Subcutaneous abdominal adipose tissue (tissue), 5 donors: Measurements from ENCODE around the gene DIAPH3.
"Not testable (repeated sequence)": the region's sequence is repeated elsewhere in the genome, so short reads cannot be mapped to it uniquely, and the experiment has no call there.

Experiments used
- H3K27ac ChIP-seq: one replicate; pipeline ENCODE4 v1.7.0; 2013; ENCODE audit warnings: low read depth, mild to moderate bottlenecking, inconsistent platforms, low read length, moderate library complexity
- H3K27me3 ChIP-seq, 5 donors: one replicate each; pipeline ENCODE4 v1.7.0; 2013; ENCODE audit warnings: low read length in 5 of 5, inconsistent platforms in 1 of 5; ENCODE audit not compliant: control insufficient read depth in 5 of 5, insufficient read depth in 4 of 5
- H3K36me3 ChIP-seq, 5 donors: one replicate each; pipeline ENCODE4 v1.7.0; 2013; ENCODE audit warnings: low read length in 5 of 5; ENCODE audit not compliant: control insufficient read depth in 5 of 5, insufficient read depth in 5 of 5
- H3K4me1 ChIP-seq, 5 donors: one replicate each; pipeline ENCODE4 v1.7.0; 2013; ENCODE audit warnings: low read length in 5 of 5, mild to moderate bottlenecking in 3 of 5, moderate library complexity in 1 of 5; ENCODE audit not compliant: control insufficient read depth in 5 of 5, insufficient read depth in 5 of 5
- H3K4me3 ChIP-seq, 5 donors: one replicate each; pipeline ENCODE4 v1.7.0; 2013; ENCODE audit warnings: low read length in 5 of 5, low read depth in 1 of 5
- H3K9ac ChIP-seq, 5 donors: one replicate each; pipeline ENCODE4 v1.7.0; 2013; ENCODE audit warnings: low read length in 5 of 5, mild to moderate bottlenecking in 4 of 5, moderate library complexity in 3 of 5
- H3K9me3 ChIP-seq, 5 donors: one replicate each; pipeline ENCODE4 v1.7.0; 2013; ENCODE audit warnings: low read length in 5 of 5; ENCODE audit not compliant: control insufficient read depth in 5 of 5
- donor health status: healthy.
- donor health status: healthy.
- donor health status: healthy.
- donor health status: healthy.
- donor health status: healthy.

The DIAPH3 gene

GRCh38 chr13:60163478-60164233 is at the start of gene DIAPH3:
Gene DIAPH3, minus strand, starts transcription at chr13:60163928. Its CDS starts 162 bp downstream, at chr13:60163766.
- H3K4me3 ChIP-seq, result peak within 1 kb of the TSS; percentile 91 to 98 (median 94)
- H3K9ac ChIP-seq, result peak within 1 kb of the TSS; percentile 87 to 96 (median 91)
- H3K27me3 ChIP-seq, result no peaks in the 10 kb centered on the region
- H3K4me1 ChIP-seq, result peaks cover 0 to 27% (median 22%) of the 10 kb centered on the region in 5 donors
- peak within 1 kb of the TSS; percentile 87 for H3K27ac ChIP-seq
- no peaks in the 10 kb centered on the region for H3K36me3 ChIP-seq
- H3K9me3 ChIP-seq, result no peaks in the 10 kb centered on the region

DNA sequence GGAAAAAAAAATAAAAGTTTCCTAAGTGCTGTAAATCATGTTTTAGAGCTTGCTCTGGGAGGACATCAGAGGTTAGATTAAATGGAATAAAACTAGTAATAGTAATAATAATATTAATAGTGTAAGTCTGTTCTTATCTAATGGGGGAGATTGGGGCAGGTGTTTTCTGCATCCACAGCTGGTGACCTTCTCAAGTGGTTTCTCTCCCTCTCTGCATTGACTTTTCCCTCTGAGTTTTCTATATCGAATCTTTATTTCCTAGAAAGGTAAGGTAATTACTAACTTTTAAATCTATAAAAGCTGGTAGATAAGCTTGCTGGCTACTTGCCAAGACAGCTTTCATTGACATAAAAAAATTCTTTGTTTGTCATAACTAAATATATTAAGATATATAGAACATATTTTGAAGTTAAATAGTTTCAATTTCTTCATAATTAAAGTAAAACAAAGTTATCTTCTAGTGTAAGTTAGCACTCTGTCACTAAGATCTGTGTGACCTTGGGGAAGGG is 49.6 kb upstream of the DIAPH3 start:
- Histone ChIP-seq H3K4me1 (no peaks in the 10 kb centered on the region), H3K36me3 (no peaks in the 10 kb centered on the region), H3K27me3 (no peaks in the 10 kb centered on the region)

DNA sequence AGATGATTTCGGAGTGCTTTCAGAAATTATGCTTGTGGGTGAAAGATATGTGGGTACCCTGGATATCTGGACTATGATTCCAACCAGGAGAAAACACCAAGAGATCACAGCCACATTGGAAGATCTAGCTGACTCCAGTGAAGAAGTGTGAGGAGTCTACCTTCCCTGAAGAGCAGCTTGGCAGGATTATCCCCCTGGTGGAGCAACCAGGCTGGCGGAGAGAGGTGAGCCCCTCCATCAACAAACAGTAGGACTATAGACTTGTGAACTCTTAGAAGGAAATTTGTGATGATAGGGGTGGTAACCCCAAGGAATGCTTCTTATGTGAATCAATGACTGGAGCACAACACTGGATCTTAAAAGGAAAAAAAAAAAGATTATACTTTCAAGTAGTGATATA is 47.8 kb upstream of the DIAPH3 start:
- H3K4me1 ChIP-seq, result no peaks in the 10 kb centered on the region
- H3K4me3 ChIP-seq, result no peak overlapping the region
- no peaks in the 10 kb centered on the region for H3K9me3 ChIP-seq
- H3K27ac ChIP-seq, result no peak overlapping the region
- H3K27me3 ChIP-seq, result no peaks in the 10 kb centered on the region
- no peaks in the 10 kb centered on the region for H3K36me3 ChIP-seq
- no peak overlapping the region for H3K9ac ChIP-seq

More for the DNA sequence above, 49.6 kb upstream of the DIAPH3 start:
- H3K9ac ChIP-seq, result no peak overlapping the region
- H3K4me3 ChIP-seq, result no peak overlapping the region
- no peaks in the 10 kb centered on the region for H3K9me3 ChIP-seq
- no peak overlapping the region for H3K27ac ChIP-seq

GRCh38 chr13:60210510-60211330 is 47.0 kb upstream of the DIAPH3 start:
- Histone ChIP-seq H3K27ac (no peak overlapping the region), H3K36me3 (no peaks in the 10 kb centered on the region), H3K4me3 (no peak overlapping the region), H3K9ac (no peak overlapping the region), H3K4me1 (no peaks in the 10 kb centered on the region), H3K27me3 (no peaks in the 10 kb centered on the region), H3K9me3 (no peaks in the 10 kb centered on the region)

DNA sequence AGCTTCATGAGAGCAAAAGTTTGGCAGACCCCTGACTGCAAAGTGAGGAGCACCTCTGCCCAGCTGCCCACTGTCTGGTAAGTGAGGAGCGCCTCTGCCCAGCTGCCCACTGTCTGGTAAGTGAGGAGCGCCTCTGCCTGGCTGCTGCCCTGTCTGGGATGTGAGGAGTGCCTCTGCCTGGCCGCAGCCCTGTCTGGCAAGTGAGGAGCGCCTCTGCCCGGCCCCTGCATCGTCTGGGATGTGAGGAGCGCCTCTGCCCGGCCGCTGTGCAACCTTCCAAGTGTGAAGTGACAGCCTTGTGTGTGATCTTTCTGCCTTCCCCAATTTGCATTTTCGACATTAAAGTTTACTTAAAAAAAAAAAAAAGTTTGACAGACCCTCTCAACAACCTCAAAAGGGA is 41.8 kb upstream of the DIAPH3 start:
- H3K27ac ChIP-seq, H3K36me3 ChIP-seq, H3K9me3 ChIP-seq, H3K9ac ChIP-seq, H3K4me1 ChIP-seq, H3K4me3 ChIP-seq, H3K27me3 ChIP-seq: not testable (repeated sequence)

DNA sequence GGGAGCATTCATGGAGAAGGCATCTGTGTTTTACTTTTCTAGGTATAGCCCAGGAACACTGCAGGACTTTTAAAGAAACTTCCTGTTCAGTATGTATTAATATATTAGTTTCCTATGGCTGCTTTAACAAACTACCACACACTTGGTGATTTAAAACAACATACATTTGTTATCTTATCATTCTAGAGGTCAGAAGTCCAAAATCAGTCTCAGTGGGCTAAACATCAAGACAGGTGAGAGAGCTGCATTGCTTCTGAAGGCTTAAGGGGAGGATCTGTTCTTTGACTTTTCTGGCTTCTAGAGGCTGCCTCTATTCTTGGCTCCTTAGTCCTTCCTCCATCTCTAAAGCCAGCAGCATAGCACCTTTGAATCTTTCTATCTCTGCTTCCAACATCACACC is 37.6 kb upstream of the DIAPH3 start:
- Histone ChIP-seq H3K9me3 (no peaks in the 10 kb centered on the region), H3K27me3 (no peaks in the 10 kb centered on the region), H3K36me3 (no peaks in the 10 kb centered on the region), H3K4me1 (no peaks in the 10 kb centered on the region), H3K27ac (no peak overlapping the region), H3K4me3 (no peak overlapping the region), H3K9ac (no peak overlapping the region)

DNA sequence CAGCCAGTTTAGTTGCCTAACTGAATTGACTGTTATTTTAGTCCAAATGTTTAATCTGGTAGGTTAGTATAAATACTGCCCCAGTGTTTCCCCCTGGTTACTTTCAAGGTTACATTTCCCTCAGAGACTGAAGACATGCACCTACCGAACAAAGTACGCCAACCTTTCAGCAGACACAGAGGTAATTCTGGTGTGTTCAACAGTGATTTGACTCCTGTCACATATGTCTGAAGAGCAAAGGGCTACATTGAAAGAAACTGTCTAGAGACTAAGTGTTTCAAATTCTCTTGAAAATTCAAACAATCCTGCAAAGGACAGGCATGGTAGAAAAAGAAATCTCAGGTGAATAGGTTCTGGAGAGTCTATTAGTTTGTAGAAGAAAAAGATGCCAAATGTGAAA is 32.2 kb upstream of the DIAPH3 start:
- not testable (repeated sequence) for H3K9me3 ChIP-seq, H3K4me3 ChIP-seq, H3K9ac ChIP-seq, H3K27ac ChIP-seq, H3K36me3 ChIP-seq, H3K27me3 ChIP-seq, H3K4me1 ChIP-seq

DNA sequence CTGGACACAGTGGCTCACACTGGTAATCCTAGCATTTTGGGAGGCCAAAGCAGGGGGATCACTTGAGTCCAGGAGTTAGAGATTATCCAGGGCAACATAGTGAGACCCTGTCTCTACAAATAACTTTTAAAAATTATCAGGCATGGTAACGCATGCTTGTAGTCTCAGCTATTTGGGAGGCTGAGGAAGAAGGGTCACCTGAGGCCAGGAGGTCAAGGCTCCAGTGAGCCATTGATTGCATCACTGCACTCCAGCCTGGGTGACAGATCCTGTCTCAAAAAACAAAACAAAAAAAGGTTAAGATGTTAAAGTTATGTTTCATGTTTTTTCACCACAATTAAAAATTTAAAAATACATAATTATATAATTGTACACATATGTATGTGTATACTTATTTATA is 19.2 kb upstream of the DIAPH3 start:
- H3K9me3 ChIP-seq, result no peaks in the 10 kb centered on the region
- H3K9ac ChIP-seq, result no peak overlapping the region
- no peak overlapping the region for H3K4me3 ChIP-seq
- H3K27me3 ChIP-seq, result no peaks in the 10 kb centered on the region
- H3K4me1 ChIP-seq, result no peaks in the 10 kb centered on the region
- H3K36me3 ChIP-seq, result no peaks in the 10 kb centered on the region
- no peak overlapping the region for H3K27ac ChIP-seq

- H3K4me1 ChIP-seq, result no peaks in the 10 kb centered on the region
- H3K9ac ChIP-seq, result no peak overlapping the region
- no peak overlapping the region for H3K4me3 ChIP-seq
- peaks cover 0 to 10% (median 0%) of the 10 kb centered on the region in 5 donors for H3K27me3 ChIP-seq
- no peaks in the 10 kb centered on the region for H3K9me3 ChIP-seq
- H3K36me3 ChIP-seq, result no peaks in the 10 kb centered on the region
- no peak overlapping the region for H3K27ac ChIP-seq
These were observed 14.6 kb upstream of the DIAPH3 start for GRCh38 chr13:60178327-60178726.

- Histone ChIP-seq H3K9me3 (no peaks in the 10 kb centered on the region), H3K27me3 (peaks cover 0 to 10% (median 0%) of the 10 kb centered on the region in 5 donors), H3K4me3 (no peak overlapping the region), H3K36me3 (no peaks in the 10 kb centered on the region), H3K9ac (no peak overlapping the region), H3K27ac (no peak overlapping the region), H3K4me1 (no peaks in the 10 kb centered on the region)
These were observed 11.8 kb upstream of the DIAPH3 start for GRCh38 chr13:60175571-60175970.
